Mesenchymal stem cell (in vitro differentiated cells and primary cell): ENCODE measurements around the gene NUTM2F.
"Not testable (repeated sequence)": the region's sequence is repeated elsewhere in the genome, so short reads cannot be mapped to it uniquely, and the experiment has no call there.

Experiments
- DNase-seq: peaks from one replicate; pipeline ENCODE4 v3.0.0-alpha.2; 2013
- H2AFZ ChIP-seq: one replicate; pipeline ENCODE4 v1.6.1; 2013; ENCODE audit warnings: low read depth, mild to moderate bottlenecking, control low read depth, inconsistent platforms, low read length, moderate library complexity
- H2AK5ac ChIP-seq: 2 replicates; pipeline ENCODE4 v1.6.1; 2013; ENCODE audit warnings: low read length, moderate library complexity, mild to moderate bottlenecking, inconsistent platforms; ENCODE audit not compliant: severe bottlenecking
- H2BK120ac ChIP-seq: one replicate; pipeline ENCODE4 v1.6.1; 2013; ENCODE audit warnings: low read depth, mild to moderate bottlenecking, inconsistent platforms, low read length, moderate library complexity
- H2BK12ac ChIP-seq, 2 experiments: one replicate each; pipeline ENCODE4 v1.6.1; 2013; ENCODE audit warnings: inconsistent platforms in 2 of 2, low read length in 2 of 2, mild to moderate bottlenecking in 2 of 2, moderate library complexity in 2 of 2, control low read depth in 1 of 2
- H2BK15ac ChIP-seq: one replicate; pipeline ENCODE4 v1.6.1; 2013; ENCODE audit warnings: mild to moderate bottlenecking, low read depth, inconsistent platforms; ENCODE audit not compliant: poor library complexity, severe bottlenecking
- H2BK5ac ChIP-seq: 2 replicates; pipeline ENCODE4 v1.6.1; 2013; ENCODE audit warnings: low read depth, mild to moderate bottlenecking, low read length, control low read depth, inconsistent platforms; ENCODE audit not compliant: poor library complexity, severe bottlenecking
- H3K14ac ChIP-seq, 2 experiments: one replicate each; pipeline ENCODE4 v1.6.1; 2013; ENCODE audit warnings: inconsistent platforms in 2 of 2, low read length in 2 of 2, control low read depth in 1 of 2, mild to moderate bottlenecking in 1 of 2, moderate library complexity in 1 of 2
- H3K18ac ChIP-seq, 2 experiments: one replicate each; pipeline ENCODE4 v1.6.1; 2013; ENCODE audit warnings: inconsistent platforms in 2 of 2, low read length in 2 of 2, control low read depth in 1 of 2, low read depth in 1 of 2, mild to moderate bottlenecking in 1 of 2
- H3K23ac ChIP-seq, 2 experiments: one replicate each; pipeline ENCODE4 v1.6.1; 2013; ENCODE audit warnings: inconsistent platforms in 2 of 2, low read length in 2 of 2, mild to moderate bottlenecking in 2 of 2, moderate library complexity in 2 of 2, control low read depth in 1 of 2
- H3K27ac ChIP-seq: 2 replicates; pipeline ENCODE4 v1.5.1; 2013; ENCODE audit warnings: mild to moderate bottlenecking, moderate library complexity, low read length, control low read depth, inconsistent platforms; ENCODE audit not compliant: poor library complexity, severe bottlenecking
- H3K27me3 ChIP-seq, 2 experiments: 2 replicates each; pipeline versions ENCODE4 v1.6.1 to v1.7.0; 2013; ENCODE audit warnings: low read length in 2 of 2, mild to moderate bottlenecking in 2 of 2, moderate library complexity in 2 of 2, control low read depth in 1 of 2, inconsistent platforms in 1 of 2; ENCODE audit not compliant: control insufficient read depth in 1 of 2, insufficient read depth in 1 of 2
- H3K36me3 ChIP-seq, 2 experiments: 2 replicates each; pipeline versions ENCODE4 v1.6.1 to v1.7.0; 2013; ENCODE audit warnings: low read length in 2 of 2, control low read depth in 1 of 2, inconsistent platforms in 1 of 2, low read depth in 1 of 2, mild to moderate bottlenecking in 1 of 2; ENCODE audit not compliant: insufficient read depth in 2 of 2, control insufficient read depth in 1 of 2
- H3K4ac ChIP-seq, 2 experiments: one replicate each; pipeline ENCODE4 v1.6.1; 2013; ENCODE audit warnings: inconsistent platforms in 2 of 2, low read length in 2 of 2, mild to moderate bottlenecking in 2 of 2, moderate library complexity in 2 of 2, control low read depth in 1 of 2, low read depth in 1 of 2
- H3K4me1 ChIP-seq: 2 replicates; pipeline ENCODE4 v1.6.1; 2013; ENCODE audit warnings: low read depth, low read length, control low read depth; ENCODE audit not compliant: control insufficient read depth, insufficient read depth
- H3K4me2 ChIP-seq: 2 replicates; pipeline ENCODE4 v1.6.1; 2013; ENCODE audit warnings: low read length, mild to moderate bottlenecking, inconsistent platforms; ENCODE audit not compliant: poor library complexity, severe bottlenecking
- H3K4me3 ChIP-seq, 2 experiments: 2 replicates each; pipeline versions ENCODE4 v1.5.1 to v1.7.0; 2013; ENCODE audit warnings: low read length in 2 of 2, mild to moderate bottlenecking in 2 of 2, control low read depth in 1 of 2, low read depth in 1 of 2; ENCODE audit not compliant: insufficient read depth in 1 of 2
- H3K79me1 ChIP-seq: replicated peaks from 2 replicates; pipeline ENCODE4 v1.6.1; 2013; ENCODE audit warnings: mild to moderate bottlenecking, control low read depth, low read length, inconsistent platforms; ENCODE audit not compliant: poor library complexity, severe bottlenecking
- H3K9ac ChIP-seq: 2 replicates; pipeline ENCODE4 v1.7.0; 2013; ENCODE audit warnings: mild to moderate bottlenecking, low read length, moderate library complexity
- H3K9me3 ChIP-seq: 2 replicates; pipeline ENCODE4 v1.7.0; 2013; ENCODE audit warnings: mild to moderate bottlenecking, low read length; ENCODE audit not compliant: control insufficient read depth
- H4K8ac ChIP-seq: one replicate; pipeline ENCODE4 v1.6.1; 2013; ENCODE audit warnings: inconsistent platforms, mild to moderate bottlenecking, low read length, moderate library complexity
- H4K91ac ChIP-seq: one replicate; pipeline ENCODE4 v1.6.1; 2013; ENCODE audit warnings: mild to moderate bottlenecking, low read length, inconsistent platforms
- WGBS: methylation state at CpG from one replicate; pipeline ENCODE4 v1.1.7; 2013; ENCODE audit warnings: mixed read lengths; 5-methylcytosine and 5-hydroxymethylcytosine counted together

NUTM2F gene

DNA sequence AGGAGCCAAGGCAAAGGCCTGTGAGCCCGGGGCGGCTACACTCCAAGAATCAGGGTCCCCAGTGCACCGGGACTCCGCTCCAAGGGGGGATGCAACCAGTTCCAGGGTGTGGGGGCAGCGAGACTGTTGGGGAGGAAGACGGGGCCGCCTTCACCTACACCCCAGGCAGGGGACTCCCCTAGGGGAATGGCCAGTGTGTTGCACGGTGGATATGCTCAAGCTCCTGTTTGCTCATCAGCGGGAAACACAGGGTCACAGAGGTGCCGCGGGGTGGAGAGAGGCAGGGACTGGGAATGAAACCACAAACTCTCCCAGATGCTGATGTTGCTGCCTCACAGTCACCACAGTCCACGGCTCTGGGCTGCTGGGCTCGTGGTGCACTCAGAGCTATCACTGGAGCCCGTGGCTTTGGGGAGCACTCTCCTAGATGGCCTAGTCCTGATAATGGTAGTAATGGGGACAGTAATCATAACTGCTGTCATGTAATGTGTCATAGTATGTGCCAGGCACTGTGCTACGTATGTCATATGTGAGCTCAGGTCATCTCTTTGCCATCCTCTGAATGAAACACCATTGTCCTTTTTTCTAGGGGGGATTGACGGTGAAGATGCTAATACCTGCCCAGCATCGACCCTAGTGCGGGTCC lies 5.2 kb downstream of the NUTM2F start:
- not testable (repeated sequence) for H3K14ac ChIP-seq, H3K18ac ChIP-seq, H3K23ac ChIP-seq, H3K9me3 ChIP-seq, H2AFZ ChIP-seq, H3K27ac ChIP-seq, H3K4me3 ChIP-seq, H3K4me2 ChIP-seq, H2BK12ac ChIP-seq, H2AK5ac ChIP-seq, H3K9ac ChIP-seq, H4K91ac ChIP-seq, H2BK5ac ChIP-seq, H3K36me3 ChIP-seq, H3K4ac ChIP-seq, H4K8ac ChIP-seq, DNase-seq, H3K27me3 ChIP-seq, H2BK120ac ChIP-seq, H2BK15ac ChIP-seq, H3K79me1 ChIP-seq, H3K4me1 ChIP-seq
- WGBS: 96% methylated on average over 11 of the region's 18 CpGs

DNA sequence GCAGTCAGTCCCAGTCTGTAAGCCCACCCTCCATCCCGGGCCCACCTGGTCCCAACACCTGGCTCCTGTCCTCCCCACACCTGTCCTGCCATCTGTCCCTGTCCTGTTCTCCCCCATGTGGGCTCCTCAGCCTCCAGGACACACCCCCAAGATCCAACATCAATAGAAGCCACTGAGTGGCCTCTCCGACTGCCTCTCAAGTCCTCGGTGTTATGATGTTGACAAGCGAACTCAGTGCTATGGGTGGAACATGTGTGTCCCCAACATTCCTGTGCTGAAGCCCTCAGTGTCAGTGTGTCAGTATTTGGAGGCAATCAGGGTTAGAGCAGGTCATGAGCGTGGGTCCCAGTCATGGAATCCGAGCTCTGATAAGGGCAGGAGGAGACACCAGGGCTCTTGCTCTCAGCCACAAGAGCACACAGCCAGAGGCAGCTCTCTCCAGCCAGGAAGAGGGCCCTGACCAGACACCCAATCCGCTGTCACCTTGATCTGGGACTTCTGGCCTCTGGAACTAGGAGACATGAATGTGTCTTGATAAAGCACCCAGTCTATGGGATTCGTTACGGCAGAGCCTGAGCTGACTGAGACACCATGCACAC lies 6.0 kb downstream of the NUTM2F start:
- not testable (repeated sequence) for H3K27ac ChIP-seq, H3K9ac ChIP-seq, H3K36me3 ChIP-seq, H2BK12ac ChIP-seq, H4K91ac ChIP-seq, H3K14ac ChIP-seq, H3K79me1 ChIP-seq, H2BK120ac ChIP-seq, H3K27me3 ChIP-seq, H3K23ac ChIP-seq, H4K8ac ChIP-seq, H2BK5ac ChIP-seq, H3K18ac ChIP-seq, H2AFZ ChIP-seq, H3K9me3 ChIP-seq, H3K4me1 ChIP-seq, H3K4ac ChIP-seq, H2BK15ac ChIP-seq, H2AK5ac ChIP-seq, H3K4me3 ChIP-seq, H3K4me2 ChIP-seq, DNase-seq
- 100% methylated on average over 2 of the region's 9 CpGs for WGBS

DNA sequence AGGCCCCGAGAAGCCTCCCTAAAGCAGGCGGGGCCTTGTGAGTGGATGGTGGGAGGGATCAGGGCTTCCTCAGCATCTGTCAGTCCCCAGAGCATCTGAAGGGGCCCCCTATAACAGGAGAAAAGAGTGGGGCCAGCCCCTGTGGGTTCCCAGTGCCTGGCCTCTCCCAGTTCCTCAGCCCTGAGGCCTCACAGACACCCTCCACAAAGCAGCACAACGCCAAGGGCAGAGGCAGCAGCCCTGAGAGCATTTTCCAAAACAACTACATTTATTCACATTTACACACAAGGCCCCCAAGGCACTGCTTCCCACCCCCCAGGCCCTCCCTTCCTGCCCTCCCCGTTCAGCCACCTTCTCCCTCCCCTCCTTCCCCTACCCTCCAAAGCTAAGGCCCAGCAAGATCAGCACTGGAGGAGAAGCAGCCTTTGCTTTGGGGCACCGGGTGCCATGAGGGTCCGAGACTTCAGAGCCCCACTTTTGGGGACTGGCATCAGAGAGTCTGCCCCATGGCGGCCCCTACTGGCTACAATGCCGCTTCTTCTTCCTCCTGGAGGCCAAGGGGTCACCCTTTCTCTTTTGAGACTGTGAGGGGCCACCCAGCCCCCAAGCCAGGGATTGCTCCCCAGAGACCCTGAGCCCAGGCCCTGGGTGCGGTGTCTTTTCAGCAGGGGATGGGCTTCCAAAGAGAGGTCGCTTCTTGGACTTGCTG lies 10.3 kb downstream of the NUTM2F start:
- not testable (repeated sequence) for H2AK5ac ChIP-seq, H3K4ac ChIP-seq, H2BK5ac ChIP-seq, H4K8ac ChIP-seq, H3K36me3 ChIP-seq, H3K4me1 ChIP-seq, H3K14ac ChIP-seq, DNase-seq, H3K18ac ChIP-seq, H3K27ac ChIP-seq, H4K91ac ChIP-seq, H2BK12ac ChIP-seq, H3K27me3 ChIP-seq, H3K9me3 ChIP-seq, H2BK120ac ChIP-seq, H3K23ac ChIP-seq, H3K4me3 ChIP-seq, H2BK15ac ChIP-seq, H3K9ac ChIP-seq, H3K79me1 ChIP-seq, H3K4me2 ChIP-seq, H2AFZ ChIP-seq
- WGBS: no CpG with 5 or more reads among the region's 10 CpGs

DNA sequence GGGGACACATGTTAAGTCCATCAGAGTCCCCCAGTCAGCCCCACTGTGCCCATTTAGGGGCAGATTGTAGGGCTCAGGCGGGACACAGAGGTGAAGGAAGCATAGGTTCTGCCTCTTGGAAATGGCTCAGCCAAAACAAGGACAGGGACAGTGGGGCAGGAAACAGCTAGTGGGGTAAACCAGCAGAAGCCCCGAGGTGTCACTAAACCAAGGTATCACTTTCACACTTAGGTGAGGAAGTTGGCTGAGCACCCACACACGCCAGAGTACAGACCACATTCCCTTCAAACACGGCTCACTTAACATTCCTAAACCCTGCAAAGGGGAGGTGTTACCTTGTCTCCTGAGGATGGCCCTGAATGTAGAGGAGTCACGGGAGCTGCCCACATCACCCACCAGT lies 12.2 kb downstream of the NUTM2F start:
- not testable (repeated sequence) for H3K9ac ChIP-seq, H2BK5ac ChIP-seq, H2AFZ ChIP-seq, H3K36me3 ChIP-seq, H4K8ac ChIP-seq, H3K14ac ChIP-seq, H2AK5ac ChIP-seq, H3K23ac ChIP-seq, H3K4ac ChIP-seq, H4K91ac ChIP-seq, H2BK15ac ChIP-seq, H3K27me3 ChIP-seq, H3K4me2 ChIP-seq, H3K4me3 ChIP-seq, DNase-seq, H3K79me1 ChIP-seq, H2BK120ac ChIP-seq, H3K9me3 ChIP-seq, H3K4me1 ChIP-seq, H3K18ac ChIP-seq, H2BK12ac ChIP-seq, H3K27ac ChIP-seq
- WGBS: no CpG with 5 or more reads among the region's 5 CpGs
